WERI-Rb-1 (cell line): ENCODE data around the gene FAM227B.

Source experiments
- DNase-seq: peaks from one replicate; pipeline ENCODE4 v3.0.0-alpha.2; 2020
- H3K27ac ChIP-seq: fragments of 250-450 bp; sonication (Bioruptor Pico); 2 replicates; pipeline ENCODE4 v1.5.1; 2020; ENCODE audit warnings: mild to moderate bottlenecking, moderate library complexity
- H3K27me3 ChIP-seq: fragments of 250-450 bp; sonication (Bioruptor Pico); 2 replicates; pipeline ENCODE4 v1.5.1; 2021; ENCODE audit warnings: mild to moderate bottlenecking, low read depth, moderate library complexity; ENCODE audit not compliant: insufficient read depth, severe bottlenecking
- H3K36me3 ChIP-seq: fragments of 250-450 bp; sonication (Bioruptor Pico); 2 replicates; pipeline ENCODE4 v1.5.1; 2020; ENCODE audit warnings: mild to moderate bottlenecking, moderate library complexity
- H3K4me3 ChIP-seq: 2 replicates; pipeline ENCODE4 v1.5.1; 2011; ENCODE audit warnings: low read depth, mild to moderate bottlenecking, control low read depth, low read length
- H3K9me3 ChIP-seq: fragments of 250-450 bp; sonication (Bioruptor Pico); 2 replicates; pipeline ENCODE4 v1.5.1; 2021; ENCODE audit warnings: mild to moderate bottlenecking, moderate library complexity; ENCODE audit not compliant: severe bottlenecking
- TF ChIP-seq, protein P1 (sequence below): IDR thresholded peaks from 2 replicates; pipeline ENCODE4 v1.5.1; 2011; ENCODE audit warnings: low read depth, mild to moderate bottlenecking, control low read depth, inconsistent platforms, low read length

Gene FAM227B

DNA sequence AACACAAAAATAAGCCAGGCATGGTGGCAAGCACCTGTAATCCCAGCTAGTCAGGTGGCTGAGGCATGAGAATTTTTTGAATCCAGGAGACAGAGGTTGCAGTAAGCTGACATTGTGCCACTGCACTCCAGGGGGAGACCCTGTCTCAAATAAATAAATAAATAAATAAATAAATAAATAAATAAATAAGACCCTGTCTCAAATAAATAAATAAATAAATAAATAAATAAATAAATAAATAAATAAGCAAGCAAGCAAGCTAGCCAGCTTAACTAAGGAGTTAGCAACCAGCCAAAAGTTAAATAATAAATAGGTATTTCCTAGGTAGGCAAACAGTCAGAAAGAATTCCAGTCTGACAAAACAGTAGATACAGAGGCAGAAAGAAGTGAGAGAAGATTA is 326.7 kb downstream of the FAM227B start:
- H3K27me3 ChIP-seq: no peaks in the 10 kb centered on the region
- H3K27ac ChIP-seq: no peak overlapping the region
- H3K36me3 ChIP-seq: peaks cover 13% of the 10 kb centered on the region
- H3K9me3 ChIP-seq: no peaks in the 10 kb centered on the region
- TF ChIP-seq, protein P1, sequence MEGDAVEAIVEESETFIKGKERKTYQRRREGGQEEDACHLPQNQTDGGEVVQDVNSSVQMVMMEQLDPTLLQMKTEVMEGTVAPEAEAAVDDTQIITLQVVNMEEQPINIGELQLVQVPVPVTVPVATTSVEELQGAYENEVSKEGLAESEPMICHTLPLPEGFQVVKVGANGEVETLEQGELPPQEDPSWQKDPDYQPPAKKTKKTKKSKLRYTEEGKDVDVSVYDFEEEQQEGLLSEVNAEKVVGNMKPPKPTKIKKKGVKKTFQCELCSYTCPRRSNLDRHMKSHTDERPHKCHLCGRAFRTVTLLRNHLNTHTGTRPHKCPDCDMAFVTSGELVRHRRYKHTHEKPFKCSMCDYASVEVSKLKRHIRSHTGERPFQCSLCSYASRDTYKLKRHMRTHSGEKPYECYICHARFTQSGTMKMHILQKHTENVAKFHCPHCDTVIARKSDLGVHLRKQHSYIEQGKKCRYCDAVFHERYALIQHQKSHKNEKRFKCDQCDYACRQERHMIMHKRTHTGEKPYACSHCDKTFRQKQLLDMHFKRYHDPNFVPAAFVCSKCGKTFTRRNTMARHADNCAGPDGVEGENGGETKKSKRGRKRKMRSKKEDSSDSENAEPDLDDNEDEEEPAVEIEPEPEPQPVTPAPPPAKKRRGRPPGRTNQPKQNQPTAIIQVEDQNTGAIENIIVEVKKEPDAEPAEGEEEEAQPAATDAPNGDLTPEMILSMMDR: no peak
- H3K4me3 ChIP-seq: no peak overlapping the region
- DNase-seq: no peak

DNA sequence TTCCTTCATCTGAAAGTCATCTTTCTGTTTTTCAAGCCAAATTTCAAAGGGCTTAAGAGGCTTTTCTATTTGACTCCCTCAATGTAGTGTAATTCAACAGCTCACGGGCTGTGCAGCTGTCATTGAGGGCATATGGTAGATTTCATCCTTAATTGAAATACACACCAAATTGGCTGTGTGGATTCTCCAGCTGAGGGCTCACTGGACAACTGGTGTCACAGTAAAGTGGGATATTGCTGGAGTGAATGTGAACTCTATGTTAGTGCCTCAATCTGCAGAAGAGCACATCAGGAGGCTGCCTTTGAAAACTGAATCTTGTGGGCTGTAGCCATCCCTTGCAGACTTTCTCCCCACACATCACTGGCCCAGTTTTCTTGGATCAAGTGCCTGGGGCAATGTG is 330.4 kb downstream of the FAM227B start:
- H3K36me3 ChIP-seq: peaks cover 13% of the 10 kb centered on the region
- H3K27ac ChIP-seq: no peak overlapping the region
- H3K27me3 ChIP-seq: no peaks in the 10 kb centered on the region
- no peak overlapping the region for H3K4me3 ChIP-seq
- no peaks in the 10 kb centered on the region for H3K9me3 ChIP-seq
- TF ChIP-seq, protein P1: no peak
- no peak for DNase-seq

DNA sequence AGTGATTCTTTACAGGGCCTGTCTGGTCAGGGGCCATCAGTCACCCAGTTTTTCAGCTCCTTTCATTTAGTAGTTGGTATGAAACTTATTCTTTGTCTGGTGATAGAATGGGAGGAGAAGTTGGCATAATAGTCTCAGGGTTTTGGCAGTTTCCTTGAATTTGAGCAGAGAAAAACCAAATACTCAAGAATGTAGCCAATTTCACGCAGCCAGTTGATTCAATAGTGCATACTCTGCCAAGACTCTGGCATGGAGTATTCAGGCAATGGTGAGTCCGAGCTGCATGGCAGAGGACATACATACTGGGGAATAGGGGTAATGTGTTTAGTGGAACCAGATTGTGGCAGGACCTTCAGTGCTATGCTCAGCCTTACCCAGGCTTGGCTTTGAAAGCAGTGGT is 332.2 kb downstream of the FAM227B start:
- H3K36me3 ChIP-seq: peaks cover 12% of the 10 kb centered on the region
- no peak for DNase-seq
- H3K27me3 ChIP-seq: no peaks in the 10 kb centered on the region
- TF ChIP-seq, protein P1: no peak
- H3K9me3 ChIP-seq: no peaks in the 10 kb centered on the region
- H3K4me3 ChIP-seq: no peak overlapping the region
- H3K27ac ChIP-seq: no peak overlapping the region

DNA sequence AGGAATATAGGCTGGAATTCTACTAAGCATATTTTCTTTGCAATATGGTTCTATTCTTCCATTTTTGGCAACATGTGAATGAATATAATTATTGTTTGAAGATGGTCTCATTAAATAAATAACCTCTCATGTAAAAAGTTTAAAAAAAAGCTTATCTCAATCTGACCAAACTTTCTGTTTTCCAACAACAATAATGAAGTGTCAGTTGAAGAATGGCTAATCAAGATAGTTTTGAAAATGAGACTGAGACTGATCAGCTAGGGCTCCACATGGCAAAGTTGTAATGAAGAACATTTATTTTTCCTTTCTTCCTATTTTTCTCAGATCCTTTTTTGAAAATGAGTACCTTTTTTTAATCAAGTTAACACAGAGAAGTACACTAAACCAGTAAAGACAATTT is 333.1 kb downstream of the FAM227B start:
- Histone ChIP-seq H3K4me3 (no peak overlapping the region), H3K36me3 (peaks cover 3% of the 10 kb centered on the region), H3K9me3 (no peaks in the 10 kb centered on the region), H3K27ac (no peak overlapping the region), H3K27me3 (no peaks in the 10 kb centered on the region)
- DNase-seq: no peak
- TF ChIP-seq, protein P1: no peak

DNA sequence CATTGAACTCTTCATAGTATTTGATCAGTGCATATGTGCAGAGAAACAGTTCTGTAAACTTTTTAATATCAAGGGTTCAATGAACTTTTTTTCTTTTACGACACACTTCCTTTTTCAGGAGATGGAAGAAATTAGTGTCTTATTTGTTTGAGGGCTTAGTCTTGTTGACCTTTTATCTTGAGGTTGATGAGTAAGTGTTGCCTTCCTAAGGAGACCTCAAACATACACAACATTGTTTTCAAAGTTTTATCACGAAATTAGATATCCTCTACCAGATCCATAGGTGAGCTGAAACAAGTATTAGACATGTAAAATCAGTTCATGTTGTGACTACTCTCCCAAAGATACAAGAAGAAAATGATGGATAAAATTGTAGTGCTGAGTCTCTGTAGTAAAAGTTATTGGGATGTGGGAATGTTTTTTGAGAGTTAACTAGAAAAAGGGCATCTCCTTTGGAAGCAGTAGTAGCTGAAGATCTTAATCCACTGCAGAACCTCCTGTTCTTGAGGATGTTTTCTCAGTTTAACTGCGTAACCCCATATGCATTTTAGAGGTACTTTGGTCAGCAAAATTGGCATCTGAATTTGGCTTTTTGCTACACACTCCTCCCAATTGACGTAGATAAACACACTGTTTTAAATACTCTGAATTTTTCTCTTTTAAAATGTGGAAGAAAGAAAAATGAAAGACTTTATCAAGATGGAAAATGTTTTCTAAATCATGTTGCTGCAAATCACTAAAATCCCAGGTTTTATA is 333.8 kb downstream of the FAM227B start:
- DNase-seq: no peak

More for the DNA sequence above, 333.8 kb downstream of the FAM227B start:
- TF ChIP-seq, protein P1: no peak
- H3K4me3 ChIP-seq: no peak overlapping the region
- H3K9me3 ChIP-seq: no peaks in the 10 kb centered on the region
- H3K27me3 ChIP-seq: no peaks in the 10 kb centered on the region
- H3K36me3 ChIP-seq: no peaks in the 10 kb centered on the region; the same call in none of the 2 replicates
- H3K27ac ChIP-seq: no peak overlapping the region
